CD4-positive, alpha-beta T cell treated with Interleukin-17A for 1 hour (primary cell): ENCODE results near the gene CISTR.

Source experiments
- DNase-seq: peaks from one replicate; pipeline ENCODE4 v3.0.0-alpha.2; 2020

CISTR gene

GRCh38 chr12:53713516-53713915, 38.3 kb downstream of the CISTR start:
- no peak for DNase-seq

- DNase-seq, result no peak
Observed at GRCh38 chr12:53712059-53712643, 39.6 kb downstream of the CISTR start.

GRCh38 chr12:53710091-53710490, 41.7 kb downstream of the CISTR start:
- DNase-seq, result no peak

- no peak for DNase-seq
Observed at GRCh38 chr12:53709671-53710070, 42.1 kb downstream of the CISTR start.

GRCh38 chr12:53706080-53706479, 45.7 kb downstream of the CISTR start:
- DNase-seq, result no peak

- DNase-seq, result no peak
Observed at GRCh38 chr12:53703756-53704155, 48.0 kb downstream of the CISTR start.

GRCh38 chr12:53701518-53702264, 50.1 kb downstream of the CISTR start:
- peak; percentile 79 for DNase-seq

GRCh38 chr12:53700567-53700966, 51.2 kb downstream of the CISTR start:
- DNase-seq, result no peak

GRCh38 chr12:53699678-53700025, 52.1 kb downstream of the CISTR start:
- no peak for DNase-seq

- no peak for DNase-seq
Observed at GRCh38 chr12:53698948-53699677, 52.7 kb downstream of the CISTR start.

- no peak for DNase-seq
Observed at GRCh38 chr12:53696655-53697331, 55.0 kb downstream of the CISTR start.
